H9 (cell line): Measurements from ENCODE around the gene LIX1L. TPM values are rescaled to one million over a fixed set of nuclear protein-coding genes. Genes with fewer than 3 reads are reported as not detected.

Source experiments
- DNase-seq: peaks from one replicate; pipeline ENCODE4 v3.0.0-alpha.2; 2017
- H2AFZ ChIP-seq: one replicate; pipeline ENCODE4 v1.6.1; 2013; ENCODE audit warnings: mild to moderate bottlenecking, low read length, control low read depth, moderate library complexity
- H2AK5ac ChIP-seq: 2 replicates; pipeline ENCODE4 v1.6.1; 2013; ENCODE audit warnings: low read length, control low read depth, mixed read lengths; ENCODE audit not compliant: insufficient read length
- H2BK120ac ChIP-seq: one replicate; pipeline ENCODE4 v1.6.1; 2013; ENCODE audit warnings: low read depth, mild to moderate bottlenecking, low read length, control low read depth, inconsistent platforms; ENCODE audit not compliant: poor library complexity, severe bottlenecking
- H2BK12ac ChIP-seq: 2 replicates; pipeline ENCODE4 v1.6.1; 2013; ENCODE audit warnings: low read length, control low read depth, mixed read lengths, low read depth; ENCODE audit not compliant: insufficient read length
- H2BK15ac ChIP-seq: 2 replicates; pipeline ENCODE4 v1.6.1; 2013; ENCODE audit warnings: low read depth, low read length, control low read depth
- H2BK20ac ChIP-seq: one replicate; pipeline ENCODE4 v1.6.1; 2013; ENCODE audit warnings: low read depth, mild to moderate bottlenecking, low read length, control low read depth, inconsistent platforms; ENCODE audit not compliant: poor library complexity, severe bottlenecking
- H2BK5ac ChIP-seq: 2 replicates; pipeline ENCODE4 v1.6.1; 2013; ENCODE audit warnings: low read length, control low read depth, mixed read lengths; ENCODE audit not compliant: insufficient read length
- H3K14ac ChIP-seq: 2 replicates; pipeline ENCODE4 v1.6.1; 2013; ENCODE audit warnings: low read length, control low read depth; ENCODE audit not compliant: insufficient read depth
- H3K18ac ChIP-seq: 2 replicates; pipeline ENCODE4 v1.6.1; 2013; ENCODE audit warnings: low read depth, mild to moderate bottlenecking, mixed read lengths, low read length, control low read depth; ENCODE audit not compliant: insufficient read length
- H3K23ac ChIP-seq: 2 replicates; pipeline ENCODE4 v1.6.1; 2013; ENCODE audit warnings: low read length, control low read depth, mixed read lengths, low read depth; ENCODE audit not compliant: insufficient read length
- H3K23me2 ChIP-seq: 2 replicates; pipeline ENCODE4 v1.6.1; 2013; ENCODE audit warnings: low read depth, mild to moderate bottlenecking, mixed read lengths, low read length, control low read depth; ENCODE audit not compliant: insufficient read length, poor library complexity, severe bottlenecking
- H3K27ac ChIP-seq: 2 replicates; pipeline ENCODE4 v1.5.1; 2013; ENCODE audit warnings: low read length, control low read depth, mixed read lengths, low read depth; ENCODE audit not compliant: insufficient read length
- H3K27me3 ChIP-seq: 2 replicates; pipeline ENCODE4 v1.6.1; 2013; ENCODE audit warnings: low read length, control low read depth, inconsistent platforms; ENCODE audit not compliant: insufficient read depth
- H3K4ac ChIP-seq: 2 replicates; pipeline ENCODE4 v1.6.1; 2013; ENCODE audit warnings: low read depth, mild to moderate bottlenecking, control low read depth, inconsistent platforms, low read length, moderate library complexity
- H3K4me1 ChIP-seq: 2 replicates; pipeline ENCODE4 v1.6.1; 2013; ENCODE audit warnings: low read length, control low read depth, inconsistent platforms; ENCODE audit not compliant: insufficient read depth
- H3K4me2 ChIP-seq: 2 replicates; pipeline ENCODE4 v1.6.1; 2013; ENCODE audit warnings: low read length, control low read depth, mixed read lengths; ENCODE audit not compliant: insufficient read length, insufficient read depth
- H3K56ac ChIP-seq: 2 replicates; pipeline ENCODE4 v1.6.1; 2013; ENCODE audit warnings: low read depth, mild to moderate bottlenecking, mixed read lengths, low read length, control low read depth; ENCODE audit not compliant: insufficient read length
- H3K79me1 ChIP-seq: 2 replicates; pipeline ENCODE4 v1.6.1; 2013; ENCODE audit warnings: low read depth, mild to moderate bottlenecking, moderate library complexity, low read length, control low read depth, inconsistent platforms; ENCODE audit not compliant: insufficient read depth, poor library complexity, severe bottlenecking
- H3K79me2 ChIP-seq: 2 replicates; pipeline ENCODE4 v1.6.1; 2013; ENCODE audit warnings: low read length, control low read depth, inconsistent platforms; ENCODE audit not compliant: insufficient read depth
- H3K9ac ChIP-seq: 2 replicates; pipeline ENCODE4 v1.6.1; 2013; ENCODE audit warnings: low read length, control low read depth, mixed read lengths; ENCODE audit not compliant: insufficient read length; ENCODE audit errors: extremely low read depth
- H3K9me3 ChIP-seq: one replicate; pipeline ENCODE4 v1.6.1; 2013; ENCODE audit warnings: low read depth, low read length, inconsistent platforms; ENCODE audit not compliant: control insufficient read depth
- H3T11ph ChIP-seq: one replicate; pipeline ENCODE4 v1.6.1; 2013; ENCODE audit warnings: mild to moderate bottlenecking, low read length, control low read depth, inconsistent platforms
- H4K20me1 ChIP-seq: one replicate; pipeline ENCODE4 v1.6.1; 2013; ENCODE audit not compliant: control insufficient read depth, insufficient read length, insufficient read depth
- H4K5ac ChIP-seq: 2 replicates; pipeline ENCODE4 v1.6.1; 2013; ENCODE audit warnings: low read depth, mild to moderate bottlenecking, mixed read lengths, low read length, control low read depth; ENCODE audit not compliant: insufficient read length
- H4K8ac ChIP-seq: replicated peaks from 2 replicates; pipeline ENCODE4 v1.6.1; 2013; ENCODE audit warnings: low read length, control low read depth, mixed read lengths, low read depth; ENCODE audit not compliant: insufficient read length
- H4K91ac ChIP-seq: 2 replicates; pipeline ENCODE4 v1.6.1; 2013; ENCODE audit warnings: low read depth, mild to moderate bottlenecking, moderate library complexity, mixed read lengths, low read length, control low read depth; ENCODE audit not compliant: insufficient read length
- H3K27ac Mint-ChIP-seq, 3 experiments: 2 replicates in 2 of 3; 3 replicates in 1 of 3; pipeline ENCODE4 v1.8.0; 2020 to 2021; ENCODE audit warnings: mixed read lengths in 3 of 3, mild to moderate bottlenecking in 1 of 3, moderate library complexity in 1 of 3
- H3K27me3 Mint-ChIP-seq: 2 replicates; pipeline ENCODE4 v1.8.0; 2021; ENCODE audit warnings: low read depth, mild to moderate bottlenecking, moderate library complexity, mixed read lengths
- H3K36me3 Mint-ChIP-seq, 3 experiments: 2 replicates in 2 of 3; 3 replicates in 1 of 3; pipeline ENCODE4 v1.8.0; 2020 to 2021; ENCODE audit warnings: low read depth in 3 of 3, mixed read lengths in 3 of 3; ENCODE audit not compliant: insufficient read depth in 1 of 3
- H3K4me1 Mint-ChIP-seq, 2 experiments: 2 replicates each; pipeline ENCODE4 v1.8.0; 2020; ENCODE audit warnings: mixed read lengths in 2 of 2
- H3K4me3 Mint-ChIP-seq, 2 experiments: 2 replicates in 1 of 2; 3 replicates in 1 of 2; pipeline ENCODE4 v1.8.0; 2020 to 2021; ENCODE audit warnings: mild to moderate bottlenecking in 2 of 2, mixed read lengths in 2 of 2, moderate library complexity in 1 of 2
- H3K9me3 Mint-ChIP-seq, 2 experiments: 2 replicates in 1 of 2; 3 replicates in 1 of 2; pipeline ENCODE4 v1.8.0; 2020; ENCODE audit warnings: mild to moderate bottlenecking in 2 of 2, mixed read lengths in 2 of 2, moderate library complexity in 1 of 2
- CTCF ChIP-seq: fragments of 200-600 bp; sonication (generic); conservative IDR thresholded peaks from 3 replicates; pipeline ENCODE4 v1.8.0; 2021; ENCODE audit warnings: antibody characterized with exemption, mild to moderate bottlenecking
- WGBS: extraction: QIAGEN DNeasy Blood & Tissue Kit; methylation state at CpG from one replicate; pipeline ENCODE4 v1.1.7; 2013; ENCODE audit warnings: missing lambda C conversion rate, low lambda C conversion rate, mixed read lengths; ENCODE audit not compliant: insufficient read length; ENCODE audit errors: extremely low coverage; 5-methylcytosine and 5-hydroxymethylcytosine counted together
- total RNA-seq: library from RNA; stranded (reverse); gene quantifications from 2 replicates; pipeline ENCODE4 v1.2.1, GENCODE V29; 2021

LIX1L gene
- total RNA-seq, 1 experiment from 2014 or later = 5.9 TPM

DNA sequence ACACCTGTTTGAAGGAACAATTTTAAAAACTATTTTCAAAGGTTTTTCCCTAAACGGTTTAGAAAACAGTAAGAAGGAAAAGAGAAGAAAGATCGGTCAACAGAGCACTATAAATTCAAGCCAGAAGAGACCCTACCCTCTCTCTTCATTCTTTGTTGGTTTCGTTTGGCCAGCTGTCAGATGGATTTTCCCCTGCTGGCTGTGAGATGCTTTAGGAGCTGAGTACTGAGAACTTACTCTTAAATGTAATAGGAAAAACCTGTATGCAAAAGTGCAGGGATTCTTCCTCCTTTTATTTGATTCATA, 39.9 kb upstream of the LIX1L start:
- Mint-ChIP-seq H3K27me3 (no peaks in the 10 kb centered on the region), H3K4me1 (peaks cover 48% of the 10 kb centered on the region in 2 experiments), H3K36me3 (peaks cover 29 to 39% (median 31%) of the 10 kb centered on the region in 3 experiments), H3K9me3 (peaks cover 0 to 3% of the 10 kb centered on the region in 2 experiments; a peak in 2 of 5 replicates), H3K4me3 (peak overlapping the region; percentile 87 to 99; a peak in 4 of 5 replicates), H3K27ac (peak overlapping the region in 1 of 3 experiments; percentile 93; a peak in 2 of 7 replicates)
- no peak overlapping the region for H3K27ac ChIP-seq
- no peaks in the 10 kb centered on the region for H3K27me3 ChIP-seq
- H3K23me2 ChIP-seq = peaks cover 19% of the 10 kb centered on the region
- H3K4me2 ChIP-seq = peak overlapping the region; percentile 60
- no peak overlapping the region for H3K18ac ChIP-seq
- peaks cover 3% of the 10 kb centered on the region; the same call in 1 of the 2 replicates for H3K79me2 ChIP-seq
- H3K4me1 ChIP-seq = peaks cover 5% of the 10 kb centered on the region; the same call in 1 of the 2 replicates
- H3K4ac ChIP-seq = no peak overlapping the region
- H2BK5ac ChIP-seq = no peak overlapping the region
- no peak overlapping the region for H3K14ac ChIP-seq
- H2AFZ ChIP-seq = no peak overlapping the region
- H3K9ac ChIP-seq = no peak overlapping the region
- no peak overlapping the region for H2AK5ac ChIP-seq
- no peak for TF ChIP-seq CTCF
- no peak overlapping the region for H4K91ac ChIP-seq
- no CpG with 5 or more reads among the region's 3 CpGs for WGBS
- no peaks in the 10 kb centered on the region for H4K20me1 ChIP-seq
- no peak overlapping the region for H3K56ac ChIP-seq
- H4K5ac ChIP-seq = no peak overlapping the region
- H3T11ph ChIP-seq = no peak overlapping the region
- no peak overlapping the region for H2BK12ac ChIP-seq
- peaks cover 7% of the 10 kb centered on the region for H3K79me1 ChIP-seq
- H3K9me3 ChIP-seq = no peaks in the 10 kb centered on the region
- H2BK15ac ChIP-seq = no peak overlapping the region
- H2BK20ac ChIP-seq = no peak overlapping the region
- no peak overlapping the region for H3K23ac ChIP-seq
- no peak for DNase-seq
- no peak overlapping the region for H4K8ac ChIP-seq
- H2BK120ac ChIP-seq = no peak overlapping the region
